ENCODE results near the gene GTSF1L.

The GTSF1L gene

GRCh38 chr20:43715511-43715910 lies 11.3 kb downstream of the GTSF1L start:
- no peak for DNase-seq

GRCh38 chr20:43715044-43715443 lies 11.8 kb downstream of the GTSF1L start:
- no peak for DNase-seq

- DNase-seq: no peak
Measured at GRCh38 chr20:43711098-43711654, 15.6 kb downstream of the GTSF1L start.

- no peak for DNase-seq
Measured at GRCh38 chr20:43710370-43711044, 16.3 kb downstream of the GTSF1L start.

- no peak for DNase-seq
Measured at GRCh38 chr20:43702502-43702901, 24.3 kb downstream of the GTSF1L start.

- DNase-seq: no peak
Measured at GRCh38 chr20:43700627-43701026, 26.2 kb downstream of the GTSF1L start.

- DNase-seq: no peak
Measured at GRCh38 chr20:43699941-43700565, 26.7 kb downstream of the GTSF1L start.

- DNase-seq: no peak
Measured at GRCh38 chr20:43695571-43695970, 31.2 kb downstream of the GTSF1L start.

GRCh38 chr20:43694763-43695162 lies 32.0 kb downstream of the GTSF1L start:
- no peak for DNase-seq

GRCh38 chr20:43691928-43692524 lies 34.8 kb downstream of the GTSF1L start:
- DNase-seq: no peak

GRCh38 chr20:43690943-43691598 lies 35.7 kb downstream of the GTSF1L start:
- DNase-seq: no peak

GRCh38 chr20:43689165-43689564 lies 37.6 kb downstream of the GTSF1L start:
- no peak for DNase-seq

- no peak for DNase-seq
Measured at GRCh38 chr20:43686820-43687219, 40.0 kb downstream of the GTSF1L start.

- DNase-seq: no peak
Measured at GRCh38 chr20:43682446-43682845, 44.4 kb downstream of the GTSF1L start.

GRCh38 chr20:43681991-43682410 lies 44.8 kb downstream of the GTSF1L start:
- DNase-seq: peak; percentile 18

- peak; percentile 23 for DNase-seq
Measured at GRCh38 chr20:43681468-43681942, 45.3 kb downstream of the GTSF1L start.

GRCh38 chr20:43680981-43681380 lies 45.8 kb downstream of the GTSF1L start:
- DNase-seq: no peak

GRCh38 chr20:43676368-43676767 lies 50.4 kb downstream of the GTSF1L start:
- DNase-seq: no peak
